BLaER1 (cell line): ENCODE measurements around the gene TVP23A.

Source experiments
- H3K27ac ChIP-seq: shearing (Covaris generic); formaldehyde crosslinking; 2 replicates; pipeline ENCODE4 v1.8.1; 2022
- H3K27me3 ChIP-seq: shearing (Covaris generic); formaldehyde crosslinking; 2 replicates; pipeline ENCODE4 v1.8.1; 2022
- H3K36me3 ChIP-seq: shearing (Covaris generic); formaldehyde crosslinking; 2 replicates; pipeline ENCODE4 v1.8.1; 2022
- H3K4me1 ChIP-seq: shearing (Covaris generic); formaldehyde crosslinking; 2 replicates; pipeline ENCODE4 v1.8.1; 2022
- H3K4me2 ChIP-seq: shearing (Covaris generic); formaldehyde crosslinking; 2 replicates; pipeline ENCODE4 v1.8.1; 2022
- H3K4me3 ChIP-seq: shearing (Covaris generic); formaldehyde crosslinking; 2 replicates; pipeline ENCODE4 v1.8.1; 2022
- H3K9ac ChIP-seq: shearing (Covaris generic); formaldehyde crosslinking; 2 replicates; pipeline ENCODE4 v1.8.1; 2022
- H3K9me3 ChIP-seq: shearing (Covaris generic); formaldehyde crosslinking; 2 replicates; pipeline ENCODE4 v1.8.1; 2022
- H4K20me1 ChIP-seq: shearing (Covaris generic); formaldehyde crosslinking; 2 replicates; pipeline ENCODE4 v1.8.1; 2022
- Cebpa-rat ChIP-seq: shearing (Covaris generic); IDR thresholded peaks from 2 replicates; pipeline ENCODE4 v1.8.1; 2022

The TVP23A gene

GRCh38 chr16:10817963-10818941 lies at the start of gene TVP23A:
TVP23A (minus strand) TSS chr16:10818794; CDS start chr16:10818493, 301 bp downstream.
- Histone ChIP-seq H3K9ac (no peak within 1 kb of the TSS), H3K9me3 (no peaks in the 10 kb centered on the region), H4K20me1 (no peaks in the 10 kb centered on the region), H3K4me1 (peaks cover 61% of the 10 kb centered on the region), H3K4me2 (0 out of 2 replicates have a peak within 1 kb of the TSS, but pooled peaks have one; percentile 44), H3K27ac (peak within 1 kb of the TSS; percentile 20), H3K4me3 (no peak within 1 kb of the TSS), H3K27me3 (no peaks in the 10 kb centered on the region), H3K36me3 (no peaks in the 10 kb centered on the region)
- TF ChIP-seq Cebpa-rat, result no peak

- peak overlapping the region; percentile 49 for H3K4me3 ChIP-seq
- peaks cover 85% of the 10 kb centered on the region for H3K4me1 ChIP-seq
- no peaks in the 10 kb centered on the region for H3K36me3 ChIP-seq
- peak overlapping the region; percentile 94 for H3K27ac ChIP-seq
- H3K4me2 ChIP-seq, result peak overlapping the region; percentile 83
- H3K9me3 ChIP-seq, result peaks cover 12% of the 10 kb centered on the region
- no peaks in the 10 kb centered on the region for H4K20me1 ChIP-seq
- TF ChIP-seq Cebpa-rat, result 0 out of 2 replicates have a peak, but pooled peaks have one; percentile 37
- peak overlapping the region; percentile 81 for H3K9ac ChIP-seq
- no peaks in the 10 kb centered on the region for H3K27me3 ChIP-seq
Measured at GRCh38 chr16:10868104-10868595, 49.6 kb upstream of the TVP23A start.

DNA sequence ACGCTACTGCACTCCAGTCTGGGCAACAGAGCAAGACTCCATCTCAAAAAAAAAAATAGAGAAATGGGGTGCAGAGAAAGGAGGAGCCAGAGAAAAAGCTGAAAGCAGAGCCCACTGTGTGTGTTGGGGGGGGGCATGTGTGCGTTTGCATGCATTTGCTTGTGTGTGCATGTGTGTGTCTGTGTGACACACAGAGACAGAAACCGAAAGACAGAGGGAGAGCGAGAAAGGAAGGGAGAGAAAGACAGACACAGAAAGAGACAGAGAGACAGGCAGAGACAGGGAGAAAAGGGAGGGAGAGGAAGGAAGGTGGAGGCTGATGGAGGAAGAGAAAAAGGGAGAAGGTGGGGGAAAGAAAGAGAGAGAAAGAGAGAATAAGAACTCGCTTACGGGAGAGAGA lies 48.6 kb upstream of the TVP23A start:
- Histone ChIP-seq H3K27ac (peak overlapping the region; percentile 94), H3K36me3 (no peaks in the 10 kb centered on the region), H3K9me3 (peaks cover 12% of the 10 kb centered on the region), H4K20me1 (no peaks in the 10 kb centered on the region), H3K4me3 (no peak overlapping the region), H3K9ac (peak overlapping the region; percentile 81), H3K27me3 (no peaks in the 10 kb centered on the region), H3K4me1 (peaks cover 82% of the 10 kb centered on the region), H3K4me2 (peak overlapping the region; percentile 83)
- no peak for TF ChIP-seq Cebpa-rat

- Histone ChIP-seq H3K9ac (peak overlapping the region; percentile 81), H3K4me3 (no peak overlapping the region), H3K27me3 (no peaks in the 10 kb centered on the region), H3K4me1 (peaks cover 74% of the 10 kb centered on the region), H3K9me3 (peaks cover 12% of the 10 kb centered on the region), H4K20me1 (no peaks in the 10 kb centered on the region), H3K4me2 (peak overlapping the region; percentile 83), H3K36me3 (no peaks in the 10 kb centered on the region), H3K27ac (peak overlapping the region; percentile 94)
- no peak for TF ChIP-seq Cebpa-rat
Measured at GRCh38 chr16:10865991-10866966, 47.7 kb upstream of the TVP23A start.

GRCh38 chr16:10862438-10862837 lies 43.8 kb upstream of the TVP23A start:
- no peak overlapping the region for H3K27ac ChIP-seq
- no peaks in the 10 kb centered on the region for H3K27me3 ChIP-seq
- no peaks in the 10 kb centered on the region for H4K20me1 ChIP-seq
- no peak for TF ChIP-seq Cebpa-rat
- H3K4me1 ChIP-seq, result peaks cover 38% of the 10 kb centered on the region
- no peaks in the 10 kb centered on the region for H3K36me3 ChIP-seq
- H3K9me3 ChIP-seq, result peaks cover 12% of the 10 kb centered on the region
- peak overlapping the region; percentile 3; the same call in 1 of the 2 replicates for H3K4me2 ChIP-seq
- no peak overlapping the region for H3K4me3 ChIP-seq
- H3K9ac ChIP-seq, result no peak overlapping the region

DNA sequence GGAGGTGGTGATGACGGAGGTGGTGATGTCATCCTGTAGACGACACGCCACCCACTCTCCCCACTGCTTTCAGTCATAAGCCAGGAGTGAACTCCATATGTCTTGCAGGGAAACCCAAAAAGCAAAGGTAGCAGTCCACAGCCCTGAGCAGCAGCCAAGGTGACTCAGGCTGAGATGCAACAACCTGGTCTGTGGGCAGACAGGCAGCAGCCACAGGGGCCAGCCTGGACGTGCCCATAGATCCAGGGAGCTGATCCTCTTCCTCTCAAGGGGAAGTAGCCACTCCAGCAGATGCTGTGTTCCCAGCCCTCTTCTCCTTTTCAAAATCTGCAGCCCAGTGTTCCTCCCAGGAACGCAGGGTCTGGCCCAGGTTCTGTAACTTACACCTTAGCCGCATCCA lies 41.1 kb upstream of the TVP23A start:
- H3K27me3 ChIP-seq, result no peaks in the 10 kb centered on the region
- H3K4me3 ChIP-seq, result no peak overlapping the region
- no peak overlapping the region for H3K4me2 ChIP-seq
- no peaks in the 10 kb centered on the region for H4K20me1 ChIP-seq
- H3K4me1 ChIP-seq, result peaks cover 16% of the 10 kb centered on the region
- H3K9ac ChIP-seq, result no peak overlapping the region
- H3K27ac ChIP-seq, result no peak overlapping the region
- H3K9me3 ChIP-seq, result peaks cover 10% of the 10 kb centered on the region
- no peak for TF ChIP-seq Cebpa-rat
- no peaks in the 10 kb centered on the region for H3K36me3 ChIP-seq

DNA sequence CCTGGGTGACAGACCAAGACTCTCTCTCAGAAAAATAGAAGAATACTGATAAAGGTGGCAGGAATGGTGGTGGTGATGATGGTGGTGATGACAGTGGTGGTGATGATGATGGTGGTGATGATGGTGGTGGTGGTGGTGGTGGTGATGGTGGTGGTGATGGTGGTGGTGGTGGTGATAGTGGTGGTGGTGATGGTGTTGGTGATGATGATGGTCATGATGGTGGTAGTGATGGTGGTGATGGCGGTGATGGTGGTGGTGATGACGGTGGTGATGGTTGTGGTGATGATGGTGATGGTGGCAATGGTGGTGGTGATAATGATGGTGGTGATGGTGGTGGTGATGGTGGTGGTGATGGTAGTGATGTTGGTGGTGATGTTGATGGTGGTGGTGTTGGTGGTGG lies 40.4 kb upstream of the TVP23A start:
- no peaks in the 10 kb centered on the region for H4K20me1 ChIP-seq
- H3K4me2 ChIP-seq, result no peak overlapping the region
- H3K36me3 ChIP-seq, result no peaks in the 10 kb centered on the region
- no peak overlapping the region for H3K9ac ChIP-seq
- H3K9me3 ChIP-seq, result 0 out of 2 replicates have a peak, but pooled peaks cover 3% of the 10 kb centered on the region
- H3K4me1 ChIP-seq, result peaks cover 10% of the 10 kb centered on the region
- H3K4me3 ChIP-seq, result no peak overlapping the region
- H3K27ac ChIP-seq, result no peak overlapping the region
- no peak for TF ChIP-seq Cebpa-rat
- H3K27me3 ChIP-seq, result no peaks in the 10 kb centered on the region

- no peaks in the 10 kb centered on the region for H3K27me3 ChIP-seq
- H3K4me3 ChIP-seq, result no peak overlapping the region
- H4K20me1 ChIP-seq, result no peaks in the 10 kb centered on the region
- no peak overlapping the region for H3K9ac ChIP-seq
- H3K4me1 ChIP-seq, result peaks cover 8% of the 10 kb centered on the region
- no peaks in the 10 kb centered on the region for H3K36me3 ChIP-seq
- no peak for TF ChIP-seq Cebpa-rat
- H3K27ac ChIP-seq, result no peak overlapping the region
- no peak overlapping the region for H3K4me2 ChIP-seq
- peaks cover 4% of the 10 kb centered on the region; the same call in 1 of the 2 replicates for H3K9me3 ChIP-seq
Measured at GRCh38 chr16:10858203-10858602, 39.6 kb upstream of the TVP23A start.

DNA sequence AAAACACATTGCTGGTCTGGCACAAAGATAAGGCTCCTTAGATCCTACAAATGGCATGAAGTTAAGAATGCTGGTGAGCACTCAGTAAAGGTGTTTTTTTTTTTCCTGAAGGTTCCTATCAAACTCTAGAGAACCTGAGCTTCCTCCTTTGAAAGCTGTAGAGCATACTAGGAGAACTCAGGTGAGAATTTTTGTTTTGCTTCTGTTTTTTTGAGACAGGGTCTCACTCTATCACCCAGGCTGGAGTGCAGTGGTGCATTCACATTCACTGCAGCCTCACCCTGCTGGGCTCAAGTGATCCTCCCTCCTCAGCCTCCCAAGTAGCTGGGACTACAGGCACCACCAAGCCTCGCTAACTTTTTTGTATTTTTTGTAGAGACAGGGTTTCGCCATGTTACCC lies 37.4 kb upstream of the TVP23A start:
- Histone ChIP-seq H3K27me3 (no peaks in the 10 kb centered on the region), H3K27ac (no peak overlapping the region), H3K36me3 (no peaks in the 10 kb centered on the region), H3K4me1 (peaks cover 22% of the 10 kb centered on the region), H3K9ac (no peak overlapping the region), H4K20me1 (no peaks in the 10 kb centered on the region), H3K4me3 (no peak overlapping the region), H3K4me2 (no peak overlapping the region), H3K9me3 (peaks cover 12% of the 10 kb centered on the region; the same call in 1 of the 2 replicates)
- TF ChIP-seq Cebpa-rat, result no peak
